Activated CD4-positive, alpha-beta T cell treated with anti-CD3 and anti-CD28 coated beads for 36 hours (primary cell): ENCODE results near the gene REXO1. TPM values are rescaled to one million over a fixed set of nuclear protein-coding genes. Genes with fewer than 3 reads are reported as not detected.

Experiments
- ATAC-seq: fragments of 200-7000 bp; cut with Tn5 transposase; one replicate; pipeline ENCODE4 v1.10.0; 2021; ENCODE audit warnings: mild to moderate bottlenecking, moderate library complexity
- CTCF ChIA-PET: fragments of 350-600 bp; sonication (Branson Sonifier 250); formaldehyde crosslinking; loops from one replicate; lab custom pipeline; 2021; ENCODE audit warnings: antibody characterized with exemption; lab: Charles Lee
- POLR2A ChIA-PET: fragments of 350-600 bp; sonication (Branson Sonifier 250); formaldehyde crosslinking; loops from one replicate; lab custom pipeline; 2021; ENCODE audit warnings: antibody characterized with exemption, inconsistent platforms; lab: Charles Lee
- DNase-seq: peaks from one replicate; pipeline ENCODE4 v3.0.0-alpha.2; 2020
- H3K27ac Mint-ChIP-seq: one replicate; pipeline ENCODE4 v1.8.0; 2021; ENCODE audit warnings: mixed read lengths
- H3K27me3 Mint-ChIP-seq: one replicate; pipeline ENCODE4 v1.8.0; 2021; ENCODE audit warnings: mixed read lengths
- H3K36me3 Mint-ChIP-seq: one replicate; pipeline ENCODE4 v1.8.0; 2021; ENCODE audit warnings: low read depth, mixed read lengths
- H3K4me1 Mint-ChIP-seq: one replicate; pipeline ENCODE4 v1.8.0; 2021; ENCODE audit warnings: mixed read lengths
- H3K4me3 Mint-ChIP-seq: one replicate; pipeline ENCODE4 v1.8.0; 2021; ENCODE audit warnings: mild to moderate bottlenecking, moderate library complexity, mixed read lengths
- H3K9me3 Mint-ChIP-seq: one replicate; pipeline ENCODE4 v1.8.0; 2021; ENCODE audit warnings: low read depth, mixed read lengths
- intact Hi-C, 2 experiments: fragments of 100-400 bp; cut with DNase I in 1 of 2; cut with micrococcal nuclease in 1 of 2; formaldehyde crosslinking; loops; one replicate each; pipeline versions ENCODE4 v1.14.2 to v1.15.1; 2022 to 2024; cut with DNase I, micrococcal nuclease
- total RNA-seq, 2 experiments: library from RNA; stranded (reverse); gene quantifications; one replicate each; pipeline ENCODE4 v1.2.3, GENCODE V29; 2021

Gene REXO1
- total RNA-seq, 2 experiments from 2014 or later: 39.3 to 49.8 TPM

- no peaks in the 10 kb centered on the region for H3K4me1 Mint-ChIP-seq
- H3K9me3 Mint-ChIP-seq: no peaks in the 10 kb centered on the region
- intact Hi-C loops: no loop called here
- DNase-seq (no peak), ATAC-seq (no peak)
- POLR2A ChIA-PET: no interaction called here
- no peak overlapping the region for H3K4me3 Mint-ChIP-seq
- H3K27ac Mint-ChIP-seq: no peak overlapping the region
- CTCF ChIA-PET: interaction anchor here (0.7 to 1.6 kb wide), 5 partner anchors 10 to 239 kb away, joined by 4 to 5 read pairs (median 4); no protein-coding TSS in a partner anchor
- no peaks in the 10 kb centered on the region for H3K36me3 Mint-ChIP-seq
- H3K27me3 Mint-ChIP-seq: peaks cover 23% of the 10 kb centered on the region
These were observed 63.0 kb downstream of the REXO1 start for GRCh38 chr19:1785310-1785709.

GRCh38 chr19:1783874-1784273, 64.4 kb downstream of the REXO1 start:
- POLR2A ChIA-PET: no interaction called here
- peaks cover 35% of the 10 kb centered on the region for H3K27me3 Mint-ChIP-seq
- H3K36me3 Mint-ChIP-seq: no peaks in the 10 kb centered on the region
- intact Hi-C loops: no loop called here
- H3K27ac Mint-ChIP-seq: no peak overlapping the region
- no peaks in the 10 kb centered on the region for H3K9me3 Mint-ChIP-seq
- DNase-seq (no peak), ATAC-seq (no peak)
- H3K4me3 Mint-ChIP-seq: no peak overlapping the region
- CTCF ChIA-PET: interaction anchor here (0.7 to 1.6 kb wide), 4 partner anchors 9 to 238 kb away, joined by 3 to 4 read pairs (median 4); no protein-coding TSS in a partner anchor
- H3K4me1 Mint-ChIP-seq: peaks cover 2% of the 10 kb centered on the region

- H3K36me3 Mint-ChIP-seq: no peaks in the 10 kb centered on the region
- H3K4me3 Mint-ChIP-seq: no peak overlapping the region
- ChIA-PET CTCF (interaction anchor here (0.7 to 2.5 kb wide), 3 partner anchors 13 to 237 kb away, joined by 3 to 22 read pairs (median 4); no protein-coding TSS in a partner anchor), POLR2A (no interaction called here)
- peaks cover 40% of the 10 kb centered on the region for H3K27me3 Mint-ChIP-seq
- no peak overlapping the region for H3K27ac Mint-ChIP-seq
- no peak for ATAC-seq
- no peak for DNase-seq
- H3K4me1 Mint-ChIP-seq: peaks cover 2% of the 10 kb centered on the region
- intact Hi-C loops: no loop called here
- H3K9me3 Mint-ChIP-seq: no peaks in the 10 kb centered on the region
These were observed 64.9 kb downstream of the REXO1 start for GRCh38 chr19:1783354-1783753.

GRCh38 chr19:1782521-1782920, 65.8 kb downstream of the REXO1 start:
- Mint-ChIP-seq H3K36me3 (no peaks in the 10 kb centered on the region), H3K27ac (no peak overlapping the region), H3K27me3 (peaks cover 38% of the 10 kb centered on the region), H3K4me3 (no peak overlapping the region), H3K4me1 (peaks cover 2% of the 10 kb centered on the region), H3K9me3 (no peaks in the 10 kb centered on the region)
- ATAC-seq: no peak
- no peak for DNase-seq
- ChIA-PET CTCF (interaction anchor here (0.6 to 2.6 kb wide), 9 partner anchors 10 to 231 kb away, joined by 3 to 22 read pairs (median 4); no protein-coding TSS in a partner anchor), POLR2A (interaction anchor here (0.8 kb wide), 1 partner anchor 240 kb away, joined by 3 read pairs; no protein-coding TSS in a partner anchor)
- intact Hi-C loops: no loop called here

- Mint-ChIP-seq H3K4me3 (no peak overlapping the region), H3K4me1 (peaks cover 2% of the 10 kb centered on the region), H3K27me3 (peaks cover 45% of the 10 kb centered on the region), H3K27ac (no peak overlapping the region), H3K36me3 (no peaks in the 10 kb centered on the region), H3K9me3 (no peaks in the 10 kb centered on the region)
- ATAC-seq: no peak
- DNase-seq: no peak
- CTCF ChIA-PET: interaction anchor here (0.6 to 2.6 kb wide), 7 partner anchors 12 to 367 kb away, joined by 3 to 9 read pairs (median 4); no protein-coding TSS in a partner anchor
- POLR2A ChIA-PET: no interaction called here
- intact Hi-C loops: no loop called here
These were observed 67.9 kb downstream of the REXO1 start for GRCh38 chr19:1780272-1780958.

- Mint-ChIP-seq H3K27ac (no peak overlapping the region), H3K4me3 (no peak overlapping the region), H3K36me3 (no peaks in the 10 kb centered on the region), H3K9me3 (no peaks in the 10 kb centered on the region), H3K27me3 (peaks cover 48% of the 10 kb centered on the region), H3K4me1 (peaks cover 2% of the 10 kb centered on the region)
- no peak for DNase-seq
- ChIA-PET CTCF (interaction anchor here (0.9 to 1.0 kb wide), 2 partner anchors 8 to 233 kb away, joined by 3 read pairs; no protein-coding TSS in a partner anchor), POLR2A (no interaction called here)
- intact Hi-C loops: no loop called here
- no peak for ATAC-seq
These were observed 68.7 kb downstream of the REXO1 start for GRCh38 chr19:1779574-1779973.

- no peaks in the 10 kb centered on the region for H3K36me3 Mint-ChIP-seq
- H3K27ac Mint-ChIP-seq: no peak overlapping the region
- H3K4me3 Mint-ChIP-seq: no peak overlapping the region
- CTCF ChIA-PET: no interaction called here
- no peaks in the 10 kb centered on the region for H3K9me3 Mint-ChIP-seq
- POLR2A ChIA-PET: no interaction called here
- ATAC-seq (no peak), DNase-seq (no peak)
- intact Hi-C loops: no loop called here
- H3K27me3 Mint-ChIP-seq: peaks cover 54% of the 10 kb centered on the region
- H3K4me1 Mint-ChIP-seq: peaks cover 2% of the 10 kb centered on the region
These were observed 71.1 kb downstream of the REXO1 start for GRCh38 chr19:1777149-1777548.

GRCh38 chr19:1776606-1777147, 71.6 kb downstream of the REXO1 start:
- POLR2A ChIA-PET: no interaction called here
- CTCF ChIA-PET: interaction anchor here (1.1 kb wide), 1 partner anchor 10 kb away, joined by 3 read pairs; no protein-coding TSS in a partner anchor
- H3K27me3 Mint-ChIP-seq: peaks cover 54% of the 10 kb centered on the region

GRCh38 chr19:1775951-1776605, 72.2 kb downstream of the REXO1 start:
- peaks cover 57% of the 10 kb centered on the region for H3K27me3 Mint-ChIP-seq
- no peak overlapping the region for H3K4me3 Mint-ChIP-seq
- peaks cover 6% of the 10 kb centered on the region for H3K9me3 Mint-ChIP-seq
- H3K36me3 Mint-ChIP-seq: peaks cover 3% of the 10 kb centered on the region
- CTCF ChIA-PET: interaction anchor here (1.1 kb wide), 1 partner anchor 9 kb away, joined by 3 read pairs; no protein-coding TSS in a partner anchor
- POLR2A ChIA-PET: no interaction called here
- DNase-seq (no peak), ATAC-seq (no peak)
- peaks cover 2% of the 10 kb centered on the region for H3K4me1 Mint-ChIP-seq
- H3K27ac Mint-ChIP-seq: no peak overlapping the region
- intact Hi-C loops: no loop called here

More at GRCh38 chr19:1776606-1777147, 71.6 kb downstream of the REXO1 start:
- Mint-ChIP-seq H3K4me1 (peaks cover 2% of the 10 kb centered on the region), H3K9me3 (peaks cover under 1% of the 10 kb centered on the region), H3K36me3 (no peaks in the 10 kb centered on the region), H3K4me3 (no peak overlapping the region), H3K27ac (no peak overlapping the region)
- no peak for DNase-seq
- ATAC-seq: no peak
- intact Hi-C loops: no loop called here

GRCh38 chr19:1774989-1775772, 73.1 kb downstream of the REXO1 start:
- ATAC-seq: no peak
- intact Hi-C loops: no loop called here
- POLR2A ChIA-PET: no interaction called here
- peaks cover 53% of the 10 kb centered on the region for H3K27me3 Mint-ChIP-seq
- DNase-seq: peak; percentile 52
- H3K4me1 Mint-ChIP-seq: peaks cover 2% of the 10 kb centered on the region
- no peak overlapping the region for H3K27ac Mint-ChIP-seq
- H3K9me3 Mint-ChIP-seq: peaks cover 15% of the 10 kb centered on the region
- CTCF ChIA-PET: no interaction called here
- no peak overlapping the region for H3K4me3 Mint-ChIP-seq
- H3K36me3 Mint-ChIP-seq: peaks cover 3% of the 10 kb centered on the region

GRCh38 chr19:1773184-1773583, 75.1 kb downstream of the REXO1 start:
- H3K27me3 Mint-ChIP-seq: peaks cover 49% of the 10 kb centered on the region

More at GRCh38 chr19:1773184-1773583, 75.1 kb downstream of the REXO1 start:
- ChIA-PET POLR2A (no interaction called here), CTCF (interaction anchor here (0.5 to 1.3 kb wide), 5 partner anchors 9 to 319 kb away, joined by 3 to 4 read pairs (median 3); no protein-coding TSS in a partner anchor)
- Mint-ChIP-seq H3K36me3 (peaks cover 3% of the 10 kb centered on the region), H3K27ac (no peak overlapping the region), H3K9me3 (peaks cover 15% of the 10 kb centered on the region), H3K4me1 (no peaks in the 10 kb centered on the region), H3K4me3 (no peak overlapping the region)
- DNase-seq (no peak), ATAC-seq (no peak)
- intact Hi-C loops: no loop called here
